ENCODE measurements around the gene PRTG.

GRCh38 chr15:55775316-55775715, 32.4 kb upstream of the PRTG start:
- no peak for TF ChIP-seq CTCF (conservative IDR thresholded peaks at IDR 0.05 in 1 of 2, IDR thresholded peaks at IDR 0.05 in 1 of 2; ENCODE audit: low read depth in 1 of 2, low read length in 2 of 2)
- TF ChIP-seq EZH2 (IDR thresholded peaks at IDR 0.05; ENCODE audit: low read length, missing control alignments): no peak

Measured in fibroblast of lung (primary cell).